HG03457 (cell line): Measurements from ENCODE around the gene FBXL13.
A peak's percentile ranks its signal among the peaks of the same experiment; 100 is the strongest.
"Not testable (repeated sequence)": the region's sequence is repeated elsewhere in the genome, so short reads cannot be mapped to it uniquely, and the experiment has no call there.

Experiments used
- ATAC-seq: cut with Tn5 transposase; IDR thresholded peaks from one replicate; pipeline ENCODE4 v1.9.1; 2021; ENCODE audit warnings: moderate number of reproducible peaks; ENCODE audit not compliant: unreplicated experiment

Gene FBXL13

DNA sequence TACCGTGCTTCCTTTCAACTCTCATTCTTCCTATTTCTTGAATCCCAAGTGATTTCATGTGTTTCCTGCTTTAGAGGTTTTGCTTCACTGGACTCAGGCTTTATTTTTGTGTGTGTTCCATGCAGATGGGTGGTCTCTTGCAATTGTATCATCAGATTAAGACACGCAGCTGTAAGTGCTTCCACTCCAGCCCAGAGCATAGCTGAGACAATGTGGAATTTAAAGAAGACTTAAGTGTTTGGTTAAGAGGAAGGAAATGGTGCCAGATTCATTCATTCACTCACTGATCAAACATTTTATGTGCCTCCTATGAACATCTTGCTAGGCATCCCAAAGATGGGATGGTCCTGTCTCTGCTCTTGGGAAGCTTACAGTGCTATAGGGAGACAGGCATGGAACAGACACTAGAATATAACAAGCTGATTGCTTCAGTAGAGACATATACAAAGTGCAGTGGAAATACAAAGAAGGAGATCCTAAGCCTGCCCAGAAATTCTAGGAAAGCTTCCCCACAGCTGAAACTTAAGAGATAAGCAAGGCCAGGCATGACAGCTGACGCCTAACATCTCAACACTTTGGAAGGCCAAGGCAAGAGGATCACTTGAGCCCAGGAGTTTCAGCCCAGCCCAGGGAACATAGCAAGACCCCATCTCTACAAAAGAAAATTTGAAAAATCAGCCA, 207.9 kb downstream of the FBXL13 start:
- no peak for ATAC-seq

DNA sequence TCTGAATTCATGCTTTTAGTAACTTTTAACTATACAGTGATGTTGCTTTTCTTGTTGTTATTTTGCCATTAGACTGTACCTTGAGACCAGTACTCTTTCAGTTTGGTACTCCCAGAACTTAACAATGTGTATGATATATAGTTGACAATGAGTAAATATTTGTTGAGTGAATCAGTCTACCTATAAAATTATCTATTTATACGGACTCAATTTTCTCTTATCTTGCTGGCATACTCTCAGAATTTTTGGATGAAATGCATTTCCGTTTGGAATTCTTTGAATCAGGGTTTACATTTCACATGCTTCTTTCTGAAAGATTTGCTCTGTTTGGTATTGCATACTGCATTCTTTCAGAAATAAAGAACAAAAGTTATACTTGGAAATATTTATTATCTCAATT, 209.6 kb downstream of the FBXL13 start:
- no peak for ATAC-seq

DNA sequence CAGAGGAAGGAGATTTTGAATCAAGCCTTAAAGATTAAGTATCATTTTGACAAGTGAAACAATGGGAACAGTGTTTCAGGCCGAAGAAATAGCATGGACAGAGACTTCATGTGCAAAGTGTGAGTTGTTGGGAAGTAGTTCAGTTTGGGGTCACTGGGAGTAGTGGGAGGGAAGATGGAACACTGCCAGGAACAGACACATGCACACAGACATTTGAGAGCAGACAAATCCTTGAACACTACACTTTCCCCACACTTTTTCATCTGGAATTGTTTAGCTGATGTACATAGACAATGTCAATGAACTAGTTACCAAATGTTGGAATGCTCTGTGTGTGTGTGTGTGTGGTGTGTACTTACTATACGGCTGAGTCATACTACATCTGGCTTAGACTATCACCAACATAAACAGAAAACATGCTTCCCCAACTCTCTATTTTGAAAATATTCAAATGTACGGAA, 214.2 kb downstream of the FBXL13 start:
- ATAC-seq, result no peak

DNA sequence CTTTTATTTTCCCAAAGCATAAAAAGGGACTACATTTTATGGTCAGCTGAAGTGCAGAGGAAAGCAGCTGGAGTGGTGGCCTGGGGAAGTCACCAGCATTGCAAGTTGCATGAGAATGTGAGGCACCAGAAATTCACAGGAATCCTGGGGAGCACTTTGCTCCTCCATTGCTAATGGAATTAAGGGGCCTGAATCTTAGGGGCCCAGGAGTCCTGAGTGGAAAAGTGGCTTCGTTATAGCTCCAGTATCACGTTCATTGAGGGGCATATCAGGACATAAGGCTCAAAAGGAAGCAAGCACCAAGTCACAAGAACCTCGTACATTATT, 214.8 kb downstream of the FBXL13 start:
- ATAC-seq, result no peak

DNA sequence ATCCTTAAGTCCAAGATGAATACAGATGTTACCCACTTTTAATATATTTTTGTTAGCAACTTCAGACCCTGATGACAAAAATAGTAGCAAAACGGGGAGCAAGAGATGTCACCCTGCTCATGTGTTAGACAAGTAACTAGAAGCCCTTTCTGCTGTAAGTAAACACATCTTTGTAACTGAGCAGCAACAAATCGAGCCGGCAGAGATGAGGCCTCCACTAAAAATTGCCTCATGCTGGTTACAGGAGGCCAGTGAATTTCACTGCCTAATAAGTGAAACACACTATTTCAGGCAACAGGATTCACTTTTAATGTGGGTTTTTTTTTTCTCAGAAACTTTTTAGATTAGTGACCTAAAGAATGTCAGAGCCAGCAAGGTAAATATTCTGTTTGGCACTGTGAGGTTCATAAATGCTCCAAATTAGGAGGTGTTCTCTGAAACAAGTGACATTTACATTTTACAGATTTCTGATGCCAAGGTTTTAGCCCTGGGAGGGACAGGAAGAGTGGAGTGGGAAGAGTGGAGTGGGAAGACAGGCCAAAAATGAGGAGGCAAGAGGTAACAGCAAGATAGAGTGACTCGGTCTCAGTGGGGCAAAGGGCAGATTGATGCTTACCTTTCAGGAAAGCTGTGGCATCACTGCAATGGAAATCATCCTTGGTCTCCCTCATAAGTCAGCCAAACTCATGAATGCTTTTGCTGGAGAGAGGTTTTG, 215.4 kb downstream of the FBXL13 start:
- ATAC-seq, result no peak

DNA sequence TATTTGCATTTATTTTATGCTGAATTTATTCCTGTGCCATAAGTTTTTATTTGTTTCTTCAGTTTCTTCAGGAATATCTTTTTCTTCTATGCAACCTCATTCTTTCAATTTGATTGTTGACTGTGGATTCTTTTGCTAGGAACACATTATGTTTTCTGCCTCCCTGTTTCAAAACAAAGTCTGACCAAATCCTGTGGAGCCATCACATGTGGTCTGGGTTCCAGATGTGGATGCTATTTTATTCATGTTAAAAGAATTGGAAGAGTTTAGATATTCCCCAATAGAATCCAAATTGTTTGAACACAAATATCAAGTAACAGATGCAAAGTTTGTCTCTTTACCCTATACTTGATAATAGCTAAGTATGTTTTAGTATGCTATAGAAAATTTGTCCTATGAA, 218.6 kb downstream of the FBXL13 start:
- ATAC-seq, result no peak

DNA sequence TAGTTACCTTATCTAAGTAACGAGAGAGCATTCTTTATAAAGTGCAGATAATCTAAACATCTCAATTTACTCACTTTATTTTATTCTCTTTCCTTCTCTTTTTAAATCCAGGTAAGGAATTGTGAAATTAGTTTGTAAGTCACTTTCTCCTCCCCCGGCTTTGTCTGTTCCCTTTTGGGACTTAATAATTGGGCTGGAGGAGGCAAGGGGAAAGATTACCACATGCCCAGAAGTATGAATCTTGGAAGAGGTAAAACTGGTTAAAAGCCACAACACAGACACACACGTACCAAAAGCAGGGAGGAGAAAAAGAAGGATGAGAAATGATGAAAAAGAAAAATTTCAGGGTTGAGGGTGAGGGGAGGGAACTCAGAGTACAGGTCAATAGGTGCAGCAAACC, 225.1 kb downstream of the FBXL13 start:
- no peak for ATAC-seq

DNA sequence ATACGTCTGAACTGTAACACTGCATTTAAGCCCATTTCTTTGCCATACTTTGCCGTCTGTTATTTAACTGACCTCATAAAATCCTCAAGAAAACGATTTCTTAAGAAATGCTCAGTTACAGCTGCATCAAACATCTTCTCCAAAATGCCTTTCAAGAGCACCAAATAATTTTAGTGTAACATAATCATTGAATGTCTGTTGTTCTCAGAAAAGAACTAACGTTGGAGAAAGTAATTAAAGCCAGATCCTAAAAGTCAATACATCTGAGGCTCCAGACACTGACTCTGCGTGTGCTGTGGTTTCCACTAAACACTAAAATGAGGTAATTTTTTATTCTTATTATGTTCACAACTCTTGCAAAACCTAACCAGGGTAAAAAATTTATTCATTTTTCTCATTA, 225.5 kb downstream of the FBXL13 start:
- ATAC-seq, result no peak

DNA sequence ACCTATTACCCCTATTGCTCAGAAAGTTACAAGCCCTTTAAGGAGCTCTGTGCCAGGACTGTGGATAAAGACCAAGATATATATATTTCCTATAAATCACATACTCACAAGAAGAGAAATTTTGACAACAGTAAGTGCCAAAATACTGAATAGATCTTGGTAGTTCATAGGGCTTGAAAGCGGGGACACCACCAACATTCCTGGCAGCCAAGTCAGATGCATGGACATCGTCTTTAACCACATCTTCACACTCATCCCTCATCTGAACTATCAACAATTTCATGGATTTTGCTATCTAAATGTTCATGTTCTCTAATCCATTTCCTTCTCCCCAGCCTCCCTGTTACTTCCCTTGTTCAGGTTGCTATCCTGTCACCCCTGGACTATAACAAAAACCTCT, 229.2 kb downstream of the FBXL13 start:
- no peak for ATAC-seq

DNA sequence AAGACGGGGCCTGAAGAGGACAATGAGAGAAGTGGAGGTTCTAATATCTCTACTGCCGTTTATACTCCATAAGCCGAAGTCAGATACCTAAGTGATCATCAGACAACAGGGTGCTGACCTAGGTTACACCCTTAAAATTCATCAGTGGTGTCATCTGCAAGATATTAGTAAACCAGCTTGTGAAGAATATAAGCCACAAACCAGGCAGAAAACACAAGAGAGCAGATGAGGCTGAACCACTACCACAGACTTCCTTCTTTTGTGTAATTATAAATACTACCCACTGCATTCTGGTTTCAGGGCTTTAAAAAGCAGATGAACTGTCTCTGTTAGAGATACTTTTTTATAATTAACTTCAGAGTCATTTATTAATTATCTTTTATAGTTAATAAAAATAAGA, 230.7 kb downstream of the FBXL13 start:
- ATAC-seq, result peak; percentile 56

DNA sequence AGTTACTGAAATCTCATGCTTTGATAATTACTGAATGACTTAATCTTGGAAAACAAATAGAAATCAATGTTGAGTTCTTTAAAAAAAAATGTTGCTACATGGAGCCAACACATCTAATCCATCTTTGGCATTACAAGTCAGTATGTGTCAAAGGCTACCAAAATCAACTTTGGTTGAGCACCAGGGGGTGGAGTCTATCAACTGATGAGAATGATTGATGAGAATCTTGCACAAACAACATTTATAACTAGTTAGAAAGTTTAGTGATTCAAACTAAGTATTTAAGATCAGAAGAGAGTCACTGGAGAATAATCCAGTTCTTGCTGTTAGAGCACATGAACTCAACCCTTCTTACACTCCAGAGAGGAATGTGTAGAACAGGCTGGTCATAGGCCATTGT, 232.3 kb downstream of the FBXL13 start:
- no peak for ATAC-seq

DNA sequence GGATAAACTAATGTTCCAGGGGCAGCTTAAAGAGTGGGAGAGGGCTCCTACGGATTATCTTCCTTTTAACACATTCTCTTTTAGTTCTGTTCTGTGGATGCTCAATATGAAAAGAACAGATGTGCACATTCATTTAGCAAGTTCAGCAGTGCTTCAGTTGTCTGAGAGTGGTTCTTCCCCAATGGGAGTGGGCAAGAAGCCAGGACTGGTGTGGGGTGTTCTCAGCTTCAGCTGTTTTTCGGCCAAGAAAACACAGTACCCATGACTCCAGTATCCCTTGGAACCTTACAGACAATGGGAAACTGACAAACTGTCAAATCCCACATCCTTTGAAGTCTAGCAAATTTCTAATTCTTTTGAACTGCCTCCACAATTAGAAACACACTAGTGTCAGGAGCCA, 233.3 kb downstream of the FBXL13 start:
- ATAC-seq, result peak; percentile 51

DNA sequence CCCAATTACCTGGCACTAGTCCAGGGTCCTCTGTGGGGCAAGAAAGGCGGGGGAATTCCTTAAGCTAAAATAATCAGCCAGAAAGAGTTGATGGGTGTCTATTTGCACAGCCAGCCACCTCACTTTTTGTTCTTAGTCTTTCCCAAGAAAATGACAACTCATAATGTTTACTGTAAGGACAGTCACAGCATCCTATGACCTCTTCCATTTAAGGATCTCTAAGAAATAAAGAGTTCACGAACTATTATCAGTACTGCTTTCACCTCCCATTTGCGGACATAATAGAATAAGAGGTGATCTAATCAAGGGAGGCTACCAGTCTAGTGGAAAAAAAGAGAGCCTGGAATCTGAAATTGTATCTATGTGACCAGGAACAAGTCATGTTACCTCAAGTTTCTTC, 234.2 kb downstream of the FBXL13 start:
- no peak for ATAC-seq

DNA sequence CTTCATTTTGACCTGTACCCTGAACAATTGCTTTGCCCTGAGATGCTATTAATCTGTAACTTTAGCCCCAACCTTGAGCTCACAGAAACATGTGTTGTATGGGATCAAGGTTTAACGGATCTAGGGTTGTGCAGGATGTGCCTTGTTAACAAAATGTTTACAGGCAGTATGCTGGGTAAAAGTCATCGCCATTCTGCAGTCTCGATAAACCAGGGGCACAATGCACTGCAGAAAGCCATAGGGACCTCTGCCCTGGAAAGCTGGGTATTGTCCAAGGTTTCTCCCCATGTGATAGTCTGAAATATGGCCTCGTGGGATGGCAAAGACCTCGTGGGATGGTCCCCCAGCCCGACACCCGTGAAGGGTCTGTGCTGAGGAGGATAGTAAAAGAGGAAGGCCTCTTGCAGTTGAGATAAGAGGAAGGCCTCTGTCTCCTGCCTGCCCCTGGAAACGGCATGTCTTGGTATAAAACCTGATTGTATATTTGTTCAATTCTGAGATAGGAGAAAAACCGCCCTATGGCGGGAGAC, 236.0 kb downstream of the FBXL13 start:
- not testable (repeated sequence) for ATAC-seq

DNA sequence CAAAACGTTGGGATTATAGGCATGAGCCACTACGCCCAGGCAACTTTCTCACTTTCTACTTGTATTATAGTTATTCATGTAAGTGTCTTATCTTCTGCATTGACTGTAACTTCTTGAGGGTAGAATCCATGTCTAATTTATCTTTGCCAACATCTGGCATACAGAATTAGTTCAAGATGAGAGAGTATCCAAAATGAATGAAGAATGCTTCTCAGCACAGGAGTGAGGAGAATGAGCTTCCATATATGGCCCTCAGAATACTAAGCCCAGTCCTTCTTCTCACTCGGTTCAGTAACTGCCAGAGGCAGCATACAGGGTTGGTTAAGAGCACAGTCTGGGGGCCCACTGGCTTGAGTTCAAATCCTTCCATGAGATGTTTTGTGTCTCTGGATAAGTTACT, 236.8 kb downstream of the FBXL13 start:
- no peak for ATAC-seq

DNA sequence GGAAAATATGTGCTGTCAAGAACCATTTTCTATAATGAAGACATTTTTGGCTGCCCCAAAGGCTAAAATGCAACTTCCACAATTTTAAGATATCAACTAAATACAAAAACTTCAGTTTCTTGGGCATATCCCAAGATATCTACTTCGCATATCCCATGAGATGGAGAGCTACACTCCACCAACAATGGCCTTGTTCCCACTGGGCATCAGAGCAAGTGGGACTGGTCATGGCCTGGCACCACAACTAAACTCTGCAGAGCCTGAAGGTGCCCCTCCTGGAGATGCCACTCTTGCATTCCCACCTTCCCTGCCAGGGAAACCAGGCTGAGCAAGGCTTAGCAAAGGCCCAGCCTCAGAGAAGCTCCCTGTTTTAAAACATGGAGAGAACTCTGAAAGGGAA, 237.6 kb downstream of the FBXL13 start:
- ATAC-seq, result no peak

DNA sequence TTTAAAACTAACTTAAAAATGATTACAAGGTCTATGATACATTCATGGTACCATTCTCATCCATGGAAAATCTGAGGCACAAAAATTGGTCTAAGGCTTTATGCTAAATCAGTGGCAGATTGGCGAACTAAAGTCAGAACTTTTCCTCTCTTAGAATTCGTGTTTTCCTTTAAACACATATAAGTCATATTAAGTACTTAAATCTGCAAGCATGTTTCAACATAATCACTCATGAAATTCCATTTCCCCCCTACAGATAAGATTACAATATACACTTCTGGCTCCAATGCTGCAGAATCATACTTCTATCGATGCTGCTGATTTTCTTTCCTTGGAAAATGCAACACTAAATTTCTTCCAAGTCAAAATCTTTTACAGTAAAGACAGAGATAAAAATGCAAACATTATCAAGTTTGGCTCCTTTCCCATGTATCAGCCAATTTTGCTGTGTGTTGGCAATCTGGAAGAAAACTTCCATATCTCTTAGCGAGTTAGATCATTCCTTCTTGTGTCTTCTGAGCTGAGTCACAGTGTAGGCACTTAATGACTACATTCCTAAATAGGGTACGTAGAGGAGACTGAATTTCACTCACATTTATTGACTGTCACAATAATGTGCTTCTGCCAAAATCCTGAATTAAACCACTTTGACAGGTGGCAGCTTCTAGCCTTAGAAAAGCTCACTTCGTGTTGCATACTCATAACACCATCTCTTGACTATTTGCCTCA, 238.2 kb downstream of the FBXL13 start:
- ATAC-seq, result no peak

DNA sequence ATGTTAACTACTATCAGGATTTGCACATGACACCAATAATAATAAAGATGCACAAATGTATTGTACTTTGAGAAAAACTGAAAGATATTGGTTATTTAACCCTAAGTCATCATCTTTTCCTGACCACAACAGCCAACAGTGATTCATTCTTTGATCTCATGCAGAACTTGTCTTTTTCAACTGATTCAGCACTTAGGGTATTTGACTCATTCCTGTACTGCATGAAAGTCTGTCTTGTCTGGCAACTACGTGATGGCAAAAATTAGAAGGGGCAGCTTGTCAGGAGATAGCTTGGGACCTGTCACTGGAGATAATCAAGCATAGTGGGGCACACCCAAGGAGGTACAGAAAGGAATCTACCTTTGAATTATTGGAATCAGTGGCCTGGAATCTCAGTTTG, 239.6 kb downstream of the FBXL13 start:
- ATAC-seq, result peak; percentile 84

DNA sequence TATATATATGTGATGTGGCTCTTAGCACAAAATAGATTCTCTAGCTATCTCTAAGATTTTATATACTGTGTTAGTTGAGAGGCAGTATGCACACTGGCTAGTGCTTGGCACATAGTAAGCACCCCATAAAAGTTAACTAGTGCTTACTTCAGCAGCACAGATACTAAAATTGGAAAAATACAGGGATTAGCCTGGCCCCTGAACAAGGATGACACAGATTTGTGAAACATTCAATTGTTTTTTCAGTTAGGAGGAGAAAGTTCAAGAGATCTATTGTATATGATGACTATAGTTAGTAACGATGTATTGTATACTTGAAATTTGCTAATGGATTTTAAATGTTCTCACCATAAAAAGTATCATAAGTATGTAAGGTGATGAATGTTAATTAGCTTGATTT, 240.1 kb downstream of the FBXL13 start:
- ATAC-seq, result no peak

DNA sequence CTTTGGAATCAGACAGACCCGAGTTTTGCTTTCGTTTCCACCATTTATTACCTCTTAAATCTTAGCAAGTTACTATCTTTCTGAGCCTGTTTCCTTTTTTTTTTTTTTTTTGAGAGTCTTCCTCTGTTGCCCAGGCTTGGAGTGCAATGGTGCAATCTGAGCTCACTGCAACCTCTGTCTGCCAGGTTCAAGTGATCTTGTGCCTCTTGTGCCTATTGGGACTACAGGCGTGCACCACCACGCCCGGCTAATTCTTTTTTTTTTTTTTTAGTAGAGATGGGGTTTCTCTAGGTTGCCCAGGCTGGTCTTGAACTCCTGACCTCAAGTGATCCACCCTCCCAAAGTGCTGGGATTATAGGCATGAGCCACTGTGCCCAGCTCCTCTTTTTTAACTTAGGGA, 241.3 kb downstream of the FBXL13 start:
- no peak for ATAC-seq

DNA sequence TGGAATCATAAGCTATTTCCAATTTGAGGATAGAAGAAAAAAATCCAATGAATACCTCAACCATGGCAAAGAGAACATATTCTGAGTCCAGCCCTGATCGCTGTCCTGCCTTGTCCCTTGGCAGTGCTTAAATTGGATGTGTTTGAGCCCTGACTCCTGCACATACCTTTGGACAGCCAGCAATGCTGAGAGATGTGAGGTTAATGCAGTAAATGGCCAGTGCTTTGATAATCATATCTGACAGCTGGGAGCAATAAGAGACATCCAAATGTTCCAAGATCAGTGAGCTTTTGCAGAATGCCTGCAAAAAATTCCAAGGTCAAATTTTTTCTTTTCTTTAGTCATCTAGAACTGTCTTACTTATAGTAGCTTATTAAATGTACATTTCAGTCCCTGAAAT, 241.9 kb downstream of the FBXL13 start:
- no peak for ATAC-seq

DNA sequence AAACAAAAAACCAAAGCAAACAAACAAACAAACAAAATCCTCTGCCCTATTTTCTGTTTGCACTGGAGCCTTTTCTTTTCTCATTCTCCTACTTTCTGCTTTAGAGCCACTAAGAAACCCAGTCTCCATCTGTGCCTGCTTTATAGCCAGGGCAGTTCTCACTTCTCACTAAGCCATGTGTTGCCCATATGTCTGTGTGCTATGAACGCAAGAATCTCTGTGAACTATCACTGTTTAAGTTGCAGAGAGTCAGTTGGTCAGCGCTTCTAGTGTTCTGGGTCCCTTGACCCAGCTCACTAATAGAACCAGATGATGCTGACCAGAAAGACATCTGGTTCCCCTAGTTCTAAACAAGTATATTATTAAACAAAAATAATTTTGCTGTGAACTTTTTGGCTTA, 244.4 kb downstream of the FBXL13 start:
- ATAC-seq, result no peak
